RWPE2 (cell line): ENCODE measurements around the gene GALNT18.

Source experiments
- ATAC-seq: fragments of 200-7000 bp; cut with Tn5 transposase; 3 replicates; pipeline ENCODE4 v1.9.1; 2021; ENCODE audit warnings: low read depth
- DNase-seq: peaks from one replicate; pipeline ENCODE4 v3.0.0-alpha.2; 2020; ENCODE audit warnings: low spot score
- H3K27ac ChIP-seq: fragments of 450-650 bp; 2 replicates; pipeline ENCODE4 v1.5.1; 2017; ENCODE audit warnings: mild to moderate bottlenecking; ENCODE audit not compliant: poor library complexity, severe bottlenecking
- H3K27me3 ChIP-seq: fragments of 250-450 bp; sonication (Bioruptor Pico); 2 replicates; pipeline ENCODE4 v1.5.1; 2021; ENCODE audit warnings: mild to moderate bottlenecking, moderate library complexity; ENCODE audit not compliant: insufficient read depth, poor library complexity, severe bottlenecking
- H3K36me3 ChIP-seq: fragments of 250-450 bp; sonication (Bioruptor Pico); 2 replicates; pipeline ENCODE4 v1.5.1; 2020; ENCODE audit warnings: low read depth, mild to moderate bottlenecking, moderate library complexity
- H3K4me1 ChIP-seq: fragments of 250-450 bp; sonication (Bioruptor Pico); 2 replicates; pipeline ENCODE4 v1.5.1; 2021; ENCODE audit warnings: mild to moderate bottlenecking, moderate library complexity; ENCODE audit not compliant: insufficient read depth, poor library complexity, severe bottlenecking
- H3K4me3 ChIP-seq: fragments of 250-450 bp; sonication (Bioruptor Pico); 2 replicates; pipeline ENCODE4 v1.5.1; 2021; ENCODE audit warnings: mild to moderate bottlenecking, moderate library complexity; ENCODE audit not compliant: severe bottlenecking
- H3K9me3 ChIP-seq: fragments of 250-450 bp; sonication (Bioruptor Pico); 2 replicates; pipeline ENCODE4 v1.5.1; 2021; ENCODE audit warnings: mild to moderate bottlenecking, moderate library complexity; ENCODE audit not compliant: severe bottlenecking
- TF ChIP-seq, protein P1 (sequence below): fragments of 450-650 bp; IDR thresholded peaks from one replicate; pipeline ENCODE4 v1.5.1; 2017; ENCODE audit warnings: mild to moderate bottlenecking, moderate library complexity; ENCODE audit not compliant: poor library complexity, severe bottlenecking

The GALNT18 gene

DNA sequence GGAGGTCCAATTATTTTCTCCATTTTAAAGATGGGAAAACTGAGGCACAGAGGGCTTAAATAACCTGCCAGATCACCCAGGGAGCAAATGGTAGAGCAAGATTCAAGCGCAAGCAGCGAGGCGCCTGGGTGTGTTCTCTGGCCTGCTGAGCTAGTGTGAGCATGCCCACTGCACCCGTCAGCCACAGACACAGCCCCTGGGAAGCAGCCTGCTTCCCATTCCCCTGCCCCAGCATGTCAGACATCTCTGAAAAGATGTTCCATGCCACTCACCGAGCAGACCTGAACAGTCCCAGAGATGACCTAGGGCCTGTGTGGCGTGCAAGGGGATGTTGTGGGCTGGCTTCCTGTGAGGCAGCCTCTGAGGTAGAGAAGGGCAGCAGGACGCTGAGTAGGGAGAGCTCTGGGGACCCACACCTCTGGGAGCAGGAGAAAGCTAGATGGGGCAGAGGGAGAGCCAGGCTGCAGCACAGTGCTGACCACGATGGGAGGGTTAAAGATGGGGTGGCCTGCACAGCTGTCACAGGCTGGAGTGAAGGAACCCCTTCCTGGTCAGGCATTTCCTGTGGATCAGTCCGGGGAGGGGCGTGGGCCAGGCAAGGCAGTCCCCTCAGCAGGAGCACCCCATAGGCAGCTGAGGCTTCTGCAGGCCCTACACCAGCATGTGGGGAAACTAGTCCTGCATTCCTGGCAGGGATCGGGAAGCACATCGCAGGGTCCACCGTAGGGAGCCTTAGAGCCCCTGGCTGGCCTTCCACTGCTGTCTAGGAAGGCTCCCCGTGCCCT lies 101.4 kb downstream of the GALNT18 start:
- Histone ChIP-seq H3K4me1 (no peaks in the 10 kb centered on the region), H3K27me3 (no peaks in the 10 kb centered on the region), H3K4me3 (no peak overlapping the region), H3K9me3 (no peaks in the 10 kb centered on the region), H3K27ac (no peak overlapping the region), H3K36me3 (no peaks in the 10 kb centered on the region)
- TF ChIP-seq, protein P1, sequence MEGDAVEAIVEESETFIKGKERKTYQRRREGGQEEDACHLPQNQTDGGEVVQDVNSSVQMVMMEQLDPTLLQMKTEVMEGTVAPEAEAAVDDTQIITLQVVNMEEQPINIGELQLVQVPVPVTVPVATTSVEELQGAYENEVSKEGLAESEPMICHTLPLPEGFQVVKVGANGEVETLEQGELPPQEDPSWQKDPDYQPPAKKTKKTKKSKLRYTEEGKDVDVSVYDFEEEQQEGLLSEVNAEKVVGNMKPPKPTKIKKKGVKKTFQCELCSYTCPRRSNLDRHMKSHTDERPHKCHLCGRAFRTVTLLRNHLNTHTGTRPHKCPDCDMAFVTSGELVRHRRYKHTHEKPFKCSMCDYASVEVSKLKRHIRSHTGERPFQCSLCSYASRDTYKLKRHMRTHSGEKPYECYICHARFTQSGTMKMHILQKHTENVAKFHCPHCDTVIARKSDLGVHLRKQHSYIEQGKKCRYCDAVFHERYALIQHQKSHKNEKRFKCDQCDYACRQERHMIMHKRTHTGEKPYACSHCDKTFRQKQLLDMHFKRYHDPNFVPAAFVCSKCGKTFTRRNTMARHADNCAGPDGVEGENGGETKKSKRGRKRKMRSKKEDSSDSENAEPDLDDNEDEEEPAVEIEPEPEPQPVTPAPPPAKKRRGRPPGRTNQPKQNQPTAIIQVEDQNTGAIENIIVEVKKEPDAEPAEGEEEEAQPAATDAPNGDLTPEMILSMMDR: no peak
- DNase-seq: no peak
- 0 out of 3 replicates have a peak, but pooled peaks have one; percentile 46 for ATAC-seq

DNA sequence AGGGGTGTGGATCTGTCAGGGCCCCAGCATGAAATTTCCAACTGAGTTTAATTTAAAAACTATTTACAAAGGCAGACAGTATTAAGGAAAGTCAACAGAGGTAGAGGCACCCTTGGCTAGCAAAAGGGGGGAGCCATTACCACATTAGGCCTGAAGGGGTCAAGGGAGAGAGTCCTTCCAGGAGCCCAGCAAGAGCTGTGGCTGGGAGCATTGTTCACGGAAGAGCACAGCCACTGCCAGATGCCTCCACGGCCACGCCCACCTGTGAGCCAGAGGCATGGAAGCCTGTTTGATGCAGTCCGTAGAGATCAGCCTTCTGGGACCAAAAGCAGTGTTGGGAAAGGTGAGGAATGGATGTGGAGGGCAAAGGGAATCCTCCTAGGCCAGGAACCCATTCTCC lies 102.6 kb downstream of the GALNT18 start:
- no peak for ATAC-seq
- no peak overlapping the region for H3K27ac ChIP-seq
- no peaks in the 10 kb centered on the region for H3K9me3 ChIP-seq
- TF ChIP-seq, protein P1: no peak
- H3K4me3 ChIP-seq: no peak overlapping the region
- no peaks in the 10 kb centered on the region for H3K27me3 ChIP-seq
- H3K36me3 ChIP-seq: no peaks in the 10 kb centered on the region
- no peaks in the 10 kb centered on the region for H3K4me1 ChIP-seq
- no peak for DNase-seq

DNA sequence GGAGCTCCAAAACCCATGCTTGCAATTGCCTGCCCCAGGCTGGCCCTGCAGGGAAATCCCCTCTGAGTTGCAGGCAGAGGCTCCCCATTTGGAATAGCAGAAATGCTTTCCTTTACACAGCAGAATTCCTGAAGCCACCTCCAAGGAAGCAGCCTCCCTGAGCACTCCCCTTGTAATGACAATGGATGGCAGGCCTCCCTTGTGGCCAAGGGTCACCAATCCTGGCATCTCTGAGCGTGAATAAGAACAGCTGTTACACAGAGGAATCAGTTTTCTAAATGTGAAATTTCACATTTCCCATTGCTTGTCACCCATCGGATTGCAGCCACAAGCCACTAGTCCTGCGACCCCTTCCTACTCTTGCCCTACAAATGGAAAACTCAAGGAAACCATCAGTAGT lies 107.6 kb downstream of the GALNT18 start:
- ATAC-seq (no peak), DNase-seq (no peak)
- Histone ChIP-seq H3K9me3 (no peaks in the 10 kb centered on the region), H3K4me1 (no peaks in the 10 kb centered on the region), H3K4me3 (no peak overlapping the region), H3K27ac (no peak overlapping the region), H3K27me3 (no peaks in the 10 kb centered on the region), H3K36me3 (no peaks in the 10 kb centered on the region)
- TF ChIP-seq, protein P1: no peak

DNA sequence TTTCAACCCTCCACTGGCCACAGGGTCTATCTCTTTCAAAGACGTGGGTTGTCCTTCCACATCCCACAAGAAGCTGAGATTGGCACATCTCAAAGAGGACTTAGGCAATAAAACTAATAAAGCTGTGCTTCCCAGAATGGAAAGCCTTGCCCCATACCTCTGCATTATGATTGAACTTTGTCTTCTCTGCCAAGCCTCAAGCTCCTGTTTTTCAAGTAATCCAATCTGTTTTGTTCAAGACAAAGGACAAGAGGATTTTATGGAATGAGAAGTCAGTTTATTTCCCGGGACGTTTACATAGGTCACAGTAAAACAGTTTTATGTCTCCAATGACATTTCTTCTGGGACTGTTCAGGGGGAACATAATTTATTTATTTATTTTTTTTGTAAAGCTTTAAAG lies 108.4 kb downstream of the GALNT18 start:
- TF ChIP-seq, protein P1: no peak
- DNase-seq (no peak), ATAC-seq (no peak)
- Histone ChIP-seq H3K27me3 (no peaks in the 10 kb centered on the region), H3K9me3 (no peaks in the 10 kb centered on the region), H3K4me1 (no peaks in the 10 kb centered on the region), H3K27ac (no peak overlapping the region), H3K36me3 (no peaks in the 10 kb centered on the region), H3K4me3 (no peak overlapping the region)

DNA sequence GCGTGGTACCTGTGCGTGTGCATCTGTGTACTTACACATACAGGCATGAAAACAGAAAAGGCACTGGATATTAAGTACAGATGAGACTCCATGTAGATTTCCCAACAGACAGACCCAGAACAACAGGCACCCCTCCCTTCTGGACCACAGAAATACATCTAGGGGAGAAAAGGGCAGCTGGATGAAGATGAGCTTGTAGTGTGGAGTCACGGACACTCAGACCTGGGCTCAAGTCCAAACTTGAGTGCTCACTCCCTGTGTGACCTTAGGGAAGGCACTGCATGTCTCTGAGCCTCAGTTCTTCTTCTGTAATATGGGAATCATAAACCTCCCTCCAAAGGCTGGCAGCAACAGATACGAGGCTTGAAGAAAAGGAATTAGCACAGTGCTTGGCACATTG lies 108.9 kb downstream of the GALNT18 start:
- Histone ChIP-seq H3K4me1 (no peaks in the 10 kb centered on the region), H3K27me3 (no peaks in the 10 kb centered on the region)
- ATAC-seq: no peak

More for the DNA sequence above, 108.9 kb downstream of the GALNT18 start:
- TF ChIP-seq, protein P1: no peak
- no peak overlapping the region for H3K27ac ChIP-seq
- H3K36me3 ChIP-seq: no peaks in the 10 kb centered on the region
- no peaks in the 10 kb centered on the region for H3K9me3 ChIP-seq
- no peak overlapping the region for H3K4me3 ChIP-seq
- DNase-seq: no peak
